ENCODE data around the gene RBM41.

- no peak for TF ChIP-seq CTCF (IDR thresholded peaks at IDR 0.05)
- no peak for TF ChIP-seq POLR2A (IDR thresholded peaks at IDR 0.05)
These were observed 661 bp upstream of the RBM41 start for GRCh38 chrX:107119283-107119682.

All from right lobe of liver (tissue), 4 donors.